ENCODE measurements around the gene FOLR1. TPM values are rescaled to one million over a fixed set of nuclear protein-coding genes. Genes with fewer than 3 reads are reported as not detected.

FOLR1 gene
- polyA plus RNA-seq, 2 donors: 0.26 to 0.94 TPM

- 3 to 6% methylated on average over 30 to 37 of the region's 37 CpGs for WGBS, 2 donors
- Histone ChIP-seq H3K36me3 (ENCODE audit: control insufficient read depth in 2 of 2, insufficient read depth in 2 of 2, low read length in 1 of 2) (no peaks in the 10 kb centered on the region), H3K9me3 (ENCODE audit: control insufficient read depth in 2 of 2, insufficient read depth in 1 of 2, low read depth in 1 of 2, low read length in 1 of 2) (no peaks in the 10 kb centered on the region), H3K4me1 (ENCODE audit: control insufficient read depth in 2 of 2, insufficient read depth in 2 of 2, low read length in 1 of 2) (peaks cover 3 to 12% of the 10 kb centered on the region in 2 donors), H3K27ac (ENCODE audit: low read depth in 2 of 2, low read length in 1 of 2) (no peak within 1 kb of the TSS), H3K4me3 (ENCODE audit: low read depth in 1 of 2, low read length in 2 of 2) (peak within 1 kb of the TSS in 1 of 2 donors; percentile 5), H3K27me3 (ENCODE audit: control insufficient read depth in 1 of 2, insufficient read depth in 2 of 2, low read length in 2 of 2) (peaks cover 0 to 17% of the 10 kb centered on the region in 2 donors)
Measured at GRCh38 chr11:72244060-72244360, 52.1 kb downstream of the FOLR1 start, which contains the start of gene PHOX2A. PHOX2A (minus strand) TSS chr11:72244176; CDS start chr11:72244004, 172 bp downstream.

GRCh38 chr11:72244361-72245262 is 52.7 kb downstream of the FOLR1 start:
- Histone ChIP-seq H3K4me3 (ENCODE audit: low read depth in 1 of 2, low read length in 2 of 2) (no peak overlapping the region), H3K27ac (ENCODE audit: low read depth in 2 of 2, low read length in 1 of 2) (no peak overlapping the region), H3K4me1 (ENCODE audit: control insufficient read depth in 2 of 2, insufficient read depth in 2 of 2, low read length in 1 of 2) (peaks cover 3 to 9% of the 10 kb centered on the region in 2 donors), H3K27me3 (ENCODE audit: control insufficient read depth in 1 of 2, insufficient read depth in 2 of 2, low read length in 2 of 2) (peaks cover 0 to 17% of the 10 kb centered on the region in 2 donors), H3K9me3 (ENCODE audit: control insufficient read depth in 2 of 2, insufficient read depth in 1 of 2, low read depth in 1 of 2, low read length in 1 of 2) (no peaks in the 10 kb centered on the region), H3K36me3 (ENCODE audit: control insufficient read depth in 2 of 2, insufficient read depth in 2 of 2, low read length in 1 of 2) (no peaks in the 10 kb centered on the region)
- 9 to 17% methylated on average over 46 of the region's 46 CpGs for WGBS, 2 donors

GRCh38 chr11:72245263-72245816 is 53.4 kb downstream of the FOLR1 start:
- Histone ChIP-seq H3K4me3 (ENCODE audit: low read depth in 1 of 2, low read length in 2 of 2) (no peak overlapping the region), H3K36me3 (ENCODE audit: control insufficient read depth in 2 of 2, insufficient read depth in 2 of 2, low read length in 1 of 2) (no peaks in the 10 kb centered on the region), H3K4me1 (ENCODE audit: control insufficient read depth in 2 of 2, insufficient read depth in 2 of 2, low read length in 1 of 2) (peaks cover 3% of the 10 kb centered on the region in 2 donors), H3K27ac (ENCODE audit: low read depth in 2 of 2, low read length in 1 of 2) (no peak overlapping the region), H3K9me3 (ENCODE audit: control insufficient read depth in 2 of 2, insufficient read depth in 1 of 2, low read depth in 1 of 2, low read length in 1 of 2) (no peaks in the 10 kb centered on the region), H3K27me3 (ENCODE audit: control insufficient read depth in 1 of 2, insufficient read depth in 2 of 2, low read length in 2 of 2) (peaks cover 0 to 17% of the 10 kb centered on the region in 2 donors)
- 21 to 38% methylated on average over 14 to 19 of the region's 19 CpGs for WGBS, 2 donors

Other genes starting within 250 kb of the FOLR1 start
- gene IL18BP, start 193.2 kb upstream of the FOLR1 start, polyA plus RNA-seq: 1 to 10 TPM; 2.9 to 4.6 TPM
- 100 to 1,000 TPM; 108 to 205 TPM for gene NUMA1, start 111.6 kb upstream of the FOLR1 start, polyA plus RNA-seq
- 1 to 10 TPM; 3.1 to 4.6 TPM for gene LRRC51, start 111.3 kb upstream of the FOLR1 start, polyA plus RNA-seq
- gene LAMTOR1, start 88.8 kb upstream of the FOLR1 start, polyA plus RNA-seq: 100 to 1,000 TPM in 1 of 2 donors, 10 to 100 TPM in 1; 50.6 to 109 TPM
- gene TOMT, start 86.2 kb upstream of the FOLR1 start, polyA plus RNA-seq: not detected
- 10 to 100 TPM; 46.8 to 60.0 TPM for gene ANAPC15, start 79.4 kb upstream of the FOLR1 start, polyA plus RNA-seq
- gene FOLR3, start 56.4 kb upstream of the FOLR1 start, polyA plus RNA-seq: under 1 TPM; 0.11 to 0.41 TPM
- 1 to 10 TPM; 1.1 to 2.8 TPM for gene FOLR2, start 24.7 kb downstream of the FOLR1 start, polyA plus RNA-seq
- gene INPPL1, start 32.6 kb downstream of the FOLR1 start, polyA plus RNA-seq: 10 to 100 TPM; 28.9 to 88.1 TPM
- not detected for gene PHOX2A, start 52.0 kb downstream of the FOLR1 start, polyA plus RNA-seq
- gene CLPB, start 242.4 kb downstream of the FOLR1 start, polyA plus RNA-seq: 1 to 10 TPM; 6.0 to 7.9 TPM